ENCODE measurements around the gene UQCC2.

Gene UQCC2

DNA sequence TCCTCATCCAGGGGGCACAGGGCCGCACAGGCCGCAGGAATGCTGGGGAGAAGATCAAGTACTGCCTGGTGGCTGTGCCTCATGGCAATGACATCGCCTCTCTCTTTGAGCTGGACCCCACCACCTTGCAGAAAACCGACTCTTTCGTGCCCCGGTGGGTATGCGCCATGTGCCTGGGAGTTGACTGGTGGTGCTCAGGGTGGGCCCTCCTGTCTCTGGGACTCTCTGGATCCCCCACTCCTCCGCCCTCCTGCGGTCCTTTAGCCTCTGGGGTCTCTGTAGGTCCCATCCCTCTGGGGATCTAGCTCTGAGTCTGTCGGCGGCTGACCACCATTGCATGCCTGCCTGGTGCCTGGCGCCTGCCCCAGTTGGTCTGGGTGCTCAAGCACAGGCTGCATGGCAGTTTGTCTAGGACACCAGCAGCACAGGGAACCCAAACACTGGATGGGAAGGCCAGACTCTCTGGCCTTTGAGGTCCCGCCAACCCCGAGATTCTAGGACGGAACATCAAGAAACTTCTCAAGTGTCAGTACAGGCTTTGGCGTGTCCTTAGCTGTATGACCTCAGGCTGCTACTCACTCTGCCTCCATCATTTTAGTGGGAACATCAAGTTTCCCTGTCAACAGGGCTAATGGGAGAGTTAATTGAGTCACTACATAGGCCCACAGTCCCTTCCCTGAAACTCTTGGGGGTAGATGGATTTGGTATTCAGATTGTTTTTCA is 47.6 kb downstream of the UQCC2 start:
- H3K36me3 Mint-ChIP-seq (ENCODE audit: low read depth) = peaks cover 22% of the 10 kb centered on the region
- H3K27ac Mint-ChIP-seq = no peak overlapping the region
- H3K9me3 Mint-ChIP-seq = no peaks in the 10 kb centered on the region

DNA sequence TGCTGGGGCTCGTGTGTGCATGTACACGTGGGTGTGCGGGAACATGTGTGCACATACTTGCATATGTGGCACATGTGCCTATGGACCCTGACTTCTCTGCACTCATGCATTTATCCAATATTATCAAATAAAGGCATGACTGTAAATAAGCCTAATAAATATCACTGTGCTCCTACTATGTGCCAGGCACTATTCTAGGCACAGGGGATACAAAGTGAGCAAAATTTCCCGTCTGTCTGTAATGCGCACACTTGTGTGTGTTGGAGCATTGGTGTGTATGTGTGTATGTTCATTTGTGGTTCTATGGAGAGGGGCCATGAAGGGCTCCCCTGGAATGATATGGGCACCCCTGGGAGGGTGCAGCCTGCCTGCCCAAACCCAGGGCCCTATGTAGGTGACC is 48.5 kb downstream of the UQCC2 start:
- Mint-ChIP-seq H3K36me3 (ENCODE audit: low read depth) (peaks cover 20% of the 10 kb centered on the region), H3K27ac (no peak overlapping the region)

More for the DNA sequence above, 47.6 kb downstream of the UQCC2 start:
- Mint-ChIP-seq H3K4me1 (ENCODE audit: low read depth) (no peaks in the 10 kb centered on the region), H3K4me3 (no peak overlapping the region), H3K27me3 (no peaks in the 10 kb centered on the region)

DNA sequence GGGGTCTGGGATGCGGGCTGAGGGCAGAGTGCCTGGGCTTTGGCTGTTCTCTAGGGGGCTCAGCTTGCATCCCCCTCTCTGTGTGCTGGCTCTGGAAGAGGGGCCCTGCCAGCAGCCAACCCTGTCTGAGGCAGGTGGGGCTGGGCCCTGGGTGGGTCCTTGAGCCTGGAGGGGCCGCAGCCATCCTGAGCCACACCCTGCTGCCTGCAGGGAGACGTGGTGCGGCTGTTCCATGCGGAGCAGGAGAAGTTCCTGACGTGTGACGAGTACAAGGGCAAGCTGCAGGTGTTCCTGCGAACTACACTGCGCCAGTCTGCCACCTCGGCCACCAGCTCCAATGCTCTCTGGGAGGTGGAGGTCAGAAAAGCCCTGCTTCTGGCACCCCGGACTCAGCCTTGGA is 49.2 kb downstream of the UQCC2 start:
- Mint-ChIP-seq H3K4me1 (ENCODE audit: low read depth) (no peaks in the 10 kb centered on the region), H3K27me3 (no peaks in the 10 kb centered on the region), H3K9me3 (no peaks in the 10 kb centered on the region), H3K4me3 (no peak overlapping the region), H3K27ac (no peak overlapping the region), H3K36me3 (ENCODE audit: low read depth) (peaks cover 21% of the 10 kb centered on the region)

More for the DNA sequence above, 48.5 kb downstream of the UQCC2 start:
- no peak overlapping the region for H3K4me3 Mint-ChIP-seq
- H3K27me3 Mint-ChIP-seq = no peaks in the 10 kb centered on the region
- no peaks in the 10 kb centered on the region for H3K4me1 Mint-ChIP-seq (ENCODE audit: low read depth)
- H3K9me3 Mint-ChIP-seq = no peaks in the 10 kb centered on the region

DNA sequence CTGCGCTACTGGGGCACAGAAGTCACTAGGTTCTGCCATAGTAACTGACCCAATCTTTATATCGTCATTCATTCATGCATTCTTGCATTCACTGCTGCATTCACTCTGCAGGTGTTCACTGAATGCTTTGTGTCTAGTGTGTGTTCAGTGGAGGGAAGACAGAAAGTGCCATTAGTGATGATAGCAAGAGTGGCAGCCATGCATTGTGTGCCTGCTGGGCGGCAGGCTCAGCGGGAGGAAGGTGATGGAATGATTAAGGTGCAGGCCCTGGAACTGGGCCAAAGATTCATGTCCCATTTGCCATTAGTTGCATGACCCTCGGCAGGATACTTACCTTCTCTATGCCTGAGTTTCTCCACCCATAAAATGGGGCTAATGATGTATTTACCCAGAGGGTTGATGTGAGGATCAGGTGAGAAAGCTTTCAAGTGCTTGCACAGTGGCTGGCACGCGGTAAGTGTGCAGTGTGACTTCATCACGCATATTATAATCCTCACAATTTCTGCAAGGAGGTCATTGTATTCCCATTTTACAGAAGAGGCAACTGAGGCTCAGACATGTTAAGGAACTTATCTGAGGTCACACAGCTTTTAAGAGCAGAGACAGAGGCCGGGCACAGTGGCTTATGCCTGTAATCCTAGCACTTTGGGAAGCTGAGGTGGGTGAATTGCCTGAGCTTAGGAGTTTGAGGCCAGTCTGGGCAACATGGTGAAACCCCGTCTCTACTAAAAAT is 50.2 kb downstream of the UQCC2 start:
- Mint-ChIP-seq H3K27ac (no peak overlapping the region), H3K9me3 (no peaks in the 10 kb centered on the region), H3K4me1 (ENCODE audit: low read depth) (no peaks in the 10 kb centered on the region), H3K36me3 (ENCODE audit: low read depth) (peaks cover 16% of the 10 kb centered on the region), H3K27me3 (no peaks in the 10 kb centered on the region), H3K4me3 (no peak overlapping the region)

DNA sequence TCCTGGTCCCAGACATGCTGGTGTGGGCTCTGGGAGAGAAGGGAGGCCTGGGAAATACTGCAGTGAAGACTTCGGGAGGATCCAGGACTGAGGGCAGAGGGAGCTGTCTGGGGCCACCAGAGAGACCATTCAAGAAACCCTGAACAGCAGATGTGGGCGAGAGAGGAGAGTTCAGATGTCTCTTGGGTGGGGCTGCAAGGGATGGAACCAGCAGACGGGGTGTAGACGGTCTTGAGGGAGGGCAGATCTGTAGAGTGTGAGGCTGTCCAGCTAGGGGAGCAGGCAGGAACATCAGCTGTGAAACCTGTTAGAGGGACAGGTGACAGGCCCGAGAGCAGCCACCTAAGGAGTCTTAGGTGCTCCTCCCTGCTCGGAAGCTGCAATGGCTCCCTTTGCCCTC is 51.5 kb downstream of the UQCC2 start:
- H3K27ac Mint-ChIP-seq = no peak overlapping the region
- no peaks in the 10 kb centered on the region for H3K27me3 Mint-ChIP-seq
- no peaks in the 10 kb centered on the region for H3K9me3 Mint-ChIP-seq
- no peak overlapping the region for H3K4me3 Mint-ChIP-seq
- H3K4me1 Mint-ChIP-seq (ENCODE audit: low read depth) = peaks cover under 1% of the 10 kb centered on the region
- H3K36me3 Mint-ChIP-seq (ENCODE audit: low read depth) = peaks cover 16% of the 10 kb centered on the region

DNA sequence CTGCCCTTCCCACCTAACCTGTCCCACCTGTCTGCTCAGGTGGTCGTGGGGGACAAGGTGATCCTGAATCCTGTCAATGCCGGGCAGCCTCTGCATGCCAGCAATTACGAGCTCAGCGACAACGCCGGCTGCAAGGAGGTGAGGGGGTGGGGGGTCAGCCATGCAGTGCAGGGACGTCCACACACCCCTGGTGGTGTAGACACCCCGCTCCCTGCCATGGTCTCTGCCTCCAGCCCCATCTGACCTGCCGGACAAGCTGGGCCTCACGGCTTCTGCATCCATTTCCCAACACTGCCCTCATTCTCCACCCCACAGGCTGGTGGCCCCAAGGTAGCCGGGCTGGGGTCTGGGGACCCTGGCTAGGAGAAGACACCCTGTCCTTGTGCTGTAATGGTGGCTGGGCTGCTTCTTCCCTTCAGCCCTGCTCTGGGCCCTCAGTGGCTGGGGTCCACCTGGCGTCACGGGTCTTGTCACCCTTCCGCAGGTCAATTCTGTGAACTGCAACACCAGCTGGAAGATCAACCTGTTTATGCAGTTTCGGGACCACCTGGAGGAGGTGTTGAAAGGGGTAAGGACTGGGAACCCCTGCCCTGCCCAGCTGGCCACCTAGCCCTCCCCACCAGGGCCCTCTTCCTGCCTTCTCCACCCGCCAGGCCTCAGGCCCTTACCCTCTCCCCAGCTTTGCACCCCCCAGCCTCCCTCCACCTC is 52.4 kb downstream of the UQCC2 start:
- Mint-ChIP-seq H3K27ac (no peak overlapping the region), H3K4me1 (ENCODE audit: low read depth) (peaks cover 3% of the 10 kb centered on the region), H3K9me3 (no peaks in the 10 kb centered on the region), H3K4me3 (no peak overlapping the region), H3K36me3 (ENCODE audit: low read depth) (peaks cover 16% of the 10 kb centered on the region), H3K27me3 (no peaks in the 10 kb centered on the region)

DNA sequence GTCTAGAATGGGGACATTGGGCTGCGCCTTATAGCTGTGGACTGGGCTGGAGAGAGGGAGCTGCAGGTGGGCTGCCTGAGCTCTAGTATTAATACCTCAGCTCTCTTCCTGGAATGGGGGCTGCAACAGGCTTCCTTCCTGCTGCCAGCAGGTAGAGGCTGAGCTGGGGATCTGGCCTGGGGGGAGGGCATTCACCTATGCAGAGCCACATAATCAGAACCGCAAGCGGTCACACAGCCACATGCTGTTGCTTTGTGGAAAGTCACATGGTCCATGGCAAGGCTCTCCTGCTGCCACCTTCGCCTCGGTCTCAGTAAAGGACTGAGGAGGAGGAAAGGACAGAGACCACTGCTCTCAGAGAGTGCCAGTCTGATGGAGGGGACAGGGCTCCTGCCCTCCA is 54.7 kb downstream of the UQCC2 start:
- Mint-ChIP-seq H3K27ac (no peak overlapping the region), H3K36me3 (ENCODE audit: low read depth) (peaks cover 18% of the 10 kb centered on the region), H3K4me3 (no peak overlapping the region), H3K27me3 (no peaks in the 10 kb centered on the region), H3K9me3 (no peaks in the 10 kb centered on the region), H3K4me1 (ENCODE audit: low read depth) (peaks cover 3% of the 10 kb centered on the region)

DNA sequence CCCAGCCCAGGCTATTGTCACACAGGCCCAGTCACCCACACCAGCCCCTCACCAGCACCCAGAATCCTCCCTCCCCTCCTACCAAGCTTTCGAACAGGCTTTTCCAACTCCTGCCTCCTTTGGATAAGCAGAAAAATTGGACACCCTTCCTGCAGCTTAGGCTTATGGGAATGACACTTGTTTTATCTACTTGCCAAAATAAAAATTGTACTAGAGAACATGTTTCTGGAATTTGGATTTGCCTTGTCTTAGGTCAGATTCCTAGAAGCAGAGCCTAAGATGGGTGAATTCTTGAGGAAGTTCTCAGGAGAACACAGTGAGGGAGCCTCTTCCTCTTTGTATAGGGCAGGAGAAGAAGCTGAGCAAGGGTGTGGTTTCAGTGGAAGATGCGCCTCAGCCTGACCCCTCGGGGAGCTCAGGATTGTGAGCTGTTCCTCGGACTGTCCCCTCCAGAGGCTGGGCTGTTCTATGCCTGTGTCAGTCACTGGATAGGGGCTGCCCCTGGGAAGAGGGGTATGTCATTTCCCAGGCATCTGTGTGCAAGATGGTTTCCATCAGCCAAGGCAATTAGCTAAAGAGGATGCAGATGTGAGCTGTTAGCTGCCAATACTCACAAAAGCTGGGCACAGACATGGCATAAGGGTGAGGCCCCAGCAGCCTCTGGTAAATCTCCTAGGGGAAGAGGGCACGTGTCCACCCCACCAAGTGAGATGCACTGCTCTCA is 56.5 kb downstream of the UQCC2 start:
- H3K4me1 Mint-ChIP-seq (ENCODE audit: low read depth) = peaks cover 3% of the 10 kb centered on the region
- no peak overlapping the region for H3K27ac Mint-ChIP-seq
- no peaks in the 10 kb centered on the region for H3K9me3 Mint-ChIP-seq
- no peaks in the 10 kb centered on the region for H3K27me3 Mint-ChIP-seq
- H3K36me3 Mint-ChIP-seq (ENCODE audit: low read depth) = peaks cover 21% of the 10 kb centered on the region
- no peak overlapping the region for H3K4me3 Mint-ChIP-seq

DNA sequence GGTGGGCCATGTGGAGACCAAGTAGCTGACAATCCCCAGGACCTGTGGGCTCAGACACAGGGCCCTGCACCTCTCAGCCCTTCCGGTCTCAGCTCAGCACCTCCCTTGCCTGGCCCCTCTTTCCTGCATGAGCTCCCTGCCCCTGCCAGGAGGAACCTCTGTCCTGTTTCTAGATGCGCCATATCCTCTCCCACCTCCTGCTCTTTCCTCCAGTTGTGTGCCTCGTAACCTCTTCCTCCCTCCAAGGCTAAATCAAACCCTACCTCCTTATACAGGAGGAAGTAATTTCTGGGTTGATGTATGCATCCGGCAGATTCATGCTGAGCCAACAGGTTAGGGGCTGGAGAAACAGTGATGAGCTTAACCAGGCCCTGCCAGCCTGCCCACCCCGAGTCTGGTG is 59.5 kb downstream of the UQCC2 start:
- no peak overlapping the region for H3K27ac Mint-ChIP-seq
- H3K36me3 Mint-ChIP-seq (ENCODE audit: low read depth) = peaks cover 16% of the 10 kb centered on the region
- no peaks in the 10 kb centered on the region for H3K27me3 Mint-ChIP-seq
- H3K9me3 Mint-ChIP-seq = no peaks in the 10 kb centered on the region
- H3K4me3 Mint-ChIP-seq = no peak overlapping the region
- peaks cover 3% of the 10 kb centered on the region for H3K4me1 Mint-ChIP-seq (ENCODE audit: low read depth)

DNA sequence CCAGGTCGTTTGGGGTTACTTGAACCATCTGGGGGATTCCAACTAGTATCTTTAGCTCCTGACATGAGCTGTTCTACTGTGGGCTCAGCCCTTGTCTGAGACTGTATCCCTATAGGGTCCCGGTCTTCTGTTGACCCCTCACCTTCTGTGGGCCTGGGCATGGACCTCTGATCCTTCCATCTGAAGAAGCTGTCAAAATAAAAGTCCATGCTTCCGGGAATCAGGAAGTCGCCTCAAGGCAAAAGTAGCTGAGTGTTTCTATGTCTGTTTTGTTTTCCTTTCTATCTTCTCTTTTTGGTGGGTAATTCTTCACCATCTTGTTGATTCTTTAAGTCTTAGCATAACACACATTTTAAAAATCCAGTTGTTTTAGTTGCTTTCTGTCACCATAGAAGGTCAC is 60.1 kb downstream of the UQCC2 start:
- Mint-ChIP-seq H3K36me3 (ENCODE audit: low read depth) (peaks cover 18% of the 10 kb centered on the region), H3K27me3 (no peaks in the 10 kb centered on the region), H3K4me1 (ENCODE audit: low read depth) (peaks cover 4% of the 10 kb centered on the region), H3K4me3 (no peak overlapping the region), H3K9me3 (no peaks in the 10 kb centered on the region), H3K27ac (no peak overlapping the region)

Data from stimulated activated naive CD8-positive, alpha-beta T cell treated with anti-CD3 and anti-CD28 coated beads, Interleukin-15, Interleukin-2, amounts not matched to agents 100 ng/mL and 50 ng/mL, for 24 hours (primary cell).